GM12878 (cell line): Measurements from ENCODE around the gene FLRT1. TPM values are rescaled to one million over a fixed set of nuclear protein-coding genes. Genes with fewer than 3 reads are reported as not detected.

ENCODE experiments used
- ATAC-seq: fragments of 200-7000 bp; cut with Tn5 transposase; 3 replicates; pipeline ENCODE4 v1.9.1; 2020; ENCODE audit warnings: mild to moderate bottlenecking, moderate library complexity
- BruUV-seq: library from RNA; stranded (reverse); fragments of 400-500 nt; replicated peaks from 2 replicates; lab custom pipeline; 2021; lab: Mats Ljungman, UMichigan
- CTCF ChIA-PET: fragments of 300-600 bp; sonication (Branson Sonifier 250); formaldehyde crosslinking; extraction: SDS; loops from one replicate; lab custom pipeline; 2021; ENCODE audit warnings: inconsistent platforms; lab: Yijun Ruan, JAX
- POLR2A ChIA-PET: fragments of 350-600 bp; formaldehyde crosslinking; extraction: SDS; loops from one replicate; lab custom pipeline; 2021; ENCODE audit warnings: inconsistent platforms; lab: Charles Lee
- RAD21 ChIA-PET: fragments of 300-600 bp; sonication (Branson Sonifier 250); formaldehyde crosslinking; loops from one replicate; lab custom pipeline; 2023; ENCODE audit warnings: antibody characterized with exemption; ENCODE audit not compliant: unreplicated experiment; lab: Charles Lee
- SMC1A ChIA-PET: fragments of 300-600 bp; sonication (Branson Sonifier 250); formaldehyde crosslinking; loops from one replicate; lab custom pipeline; 2023; ENCODE audit not compliant: unreplicated experiment, uncharacterized antibody; lab: Charles Lee
- DNase-seq: peaks from one replicate; pipeline ENCODE4 v3.0.0-alpha.2; 2011; ENCODE audit warnings: low read depth, low spot score
- FAIRE-seq: peaks from 3 replicates; lab custom pipeline; 2011; peaks lifted over from hg19 to GRCh38; lab: Jason Lieb, UNC
- H2AFZ ChIP-seq: 2 replicates; pipeline ENCODE4 v1.6.0; 2011; ENCODE audit warnings: low read depth, low read length, control low read depth; ENCODE audit not compliant: control insufficient read depth
- H3K27ac ChIP-seq: 2 replicates; pipeline ENCODE4 v1.5.1; 2011; ENCODE audit warnings: control low read depth; ENCODE audit not compliant: control insufficient read depth, insufficient read depth
- H3K27me3 ChIP-seq, 2 experiments: replicated peaks in 1 of 2; 2 replicates each; pipeline versions ENCODE4 v1.6.0 to v1.6.1; 2011; ENCODE audit warnings: low read length in 1 of 2; ENCODE audit not compliant: control insufficient read depth in 2 of 2, insufficient read depth in 2 of 2
- H3K36me3 ChIP-seq, 2 experiments: 2 replicates each; pipeline ENCODE4 v1.5.1; 2011; ENCODE audit warnings: low read length in 1 of 2; ENCODE audit not compliant: control insufficient read depth in 2 of 2, insufficient read depth in 2 of 2
- H3K4me1 ChIP-seq: 2 replicates; pipeline ENCODE4 v1.6.1; 2011; ENCODE audit warnings: mild to moderate bottlenecking, low read length, moderate library complexity, mixed read lengths; ENCODE audit not compliant: control insufficient read depth, insufficient read depth
- H3K4me2 ChIP-seq: 2 replicates; pipeline ENCODE4 v1.6.0; 2011; ENCODE audit warnings: control low read depth; ENCODE audit not compliant: control insufficient read depth, insufficient read depth
- H3K4me3 ChIP-seq: fragments of 200-600 bp; sonication (generic); 2 replicates; pipeline ENCODE4 v1.5.1; 2016
- H3K79me2 ChIP-seq: 2 replicates; pipeline ENCODE4 v1.6.0; 2011; ENCODE audit warnings: low read length; ENCODE audit not compliant: control insufficient read depth, insufficient read depth
- H3K9ac ChIP-seq: 2 replicates; pipeline ENCODE4 v1.8.0; 2011; ENCODE audit warnings: low read length, control low read depth, mixed read lengths; ENCODE audit not compliant: control insufficient read depth, insufficient read depth
- H3K9me3 ChIP-seq: replicated peaks from 3 replicates; pipeline ENCODE4 v1.5.1; 2011; ENCODE audit warnings: mild to moderate bottlenecking, low read length; ENCODE audit not compliant: control insufficient read depth, insufficient read depth
- H4K20me1 ChIP-seq: 2 replicates; pipeline ENCODE4 v1.6.0; 2011; ENCODE audit not compliant: control insufficient read depth, insufficient read depth
- CHD2 ChIP-seq: IDR thresholded peaks from 2 replicates; pipeline ENCODE4 v1.6.1; 2011; ENCODE audit warnings: low read depth, low read length, improper control_type of control experiment, borderline replicate concordance
- IRF4 ChIP-seq: IDR thresholded peaks from 2 replicates; pipeline ENCODE4 v1.6.1; 2011; ENCODE audit warnings: low read depth, low read length
- MEF2B ChIP-seq: fragments of 450-650 bp; IDR thresholded peaks from 2 replicates; pipeline ENCODE4 v1.6.1; 2018; ENCODE audit warnings: mild to moderate bottlenecking, moderate library complexity; ENCODE audit not compliant: partially characterized antibody, poor library complexity, severe bottlenecking
- NFXL1 ChIP-seq: fragments of 450-650 bp; IDR thresholded peaks from 2 replicates; pipeline ENCODE4 v1.6.1; 2017; ENCODE audit warnings: antibody characterized with exemption, mild to moderate bottlenecking, borderline replicate concordance
- PAX5 ChIP-seq: IDR thresholded peaks from 2 replicates; pipeline ENCODE4 v1.6.1; 2011; ENCODE audit warnings: low read depth, low read length, borderline replicate concordance
- PKNOX1 ChIP-seq: fragments of 450-650 bp; IDR thresholded peaks from 2 replicates; pipeline ENCODE4 v1.6.1; 2016; ENCODE audit warnings: mild to moderate bottlenecking
- SMARCA5 ChIP-seq: fragments of 450-650 bp; IDR thresholded peaks from 2 replicates; pipeline ENCODE4 v1.6.1; 2017; ENCODE audit warnings: mild to moderate bottlenecking
- STAT3 ChIP-seq: IDR thresholded peaks from 2 replicates; pipeline ENCODE4 v1.6.1; 2011; ENCODE audit warnings: low read depth, low read length, improper control_type of control experiment
- SUZ12 ChIP-seq: fragments of 200-600 bp; sonication (generic); IDR thresholded peaks from one replicate; pipeline ENCODE4 v1.6.1; 2018; ENCODE audit warnings: antibody characterized with exemption, mild to moderate bottlenecking; ENCODE audit not compliant: unreplicated experiment
- ZBTB4 ChIP-seq: fragments of 450-650 bp; formaldehyde crosslinking; IDR thresholded peaks from 2 replicates; pipeline ENCODE4 v1.4.0; 2022; ENCODE audit warnings: mild to moderate bottlenecking, moderate library complexity
- ZNF24 ChIP-seq: fragments of 450-650 bp; IDR thresholded peaks from 2 replicates; pipeline ENCODE4 v1.6.1; 2017; ENCODE audit warnings: antibody characterized with exemption, mild to moderate bottlenecking
- ZNF274 ChIP-seq: IDR thresholded peaks from one replicate; pipeline ENCODE4 v1.8.0; 2011; ENCODE audit not compliant: insufficient read length, insufficient read depth
- ZSCAN29 ChIP-seq: fragments of 450-650 bp; IDR thresholded peaks from 2 replicates; pipeline ENCODE4 v1.6.1; 2017; ENCODE audit warnings: mild to moderate bottlenecking, moderate library complexity
- WGBS: methylation state at CpG from one replicate; pipeline ENCODE4 v1.1.6; 2016; ENCODE audit warnings: low lambda C conversion rate; ENCODE audit not compliant: insufficient replicate concordance, insufficient coverage; ENCODE audit errors: missing lambda C conversion rate; 5-methylcytosine and 5-hydroxymethylcytosine counted together
- in situ Hi-C: fragments of 300-500 bp; cut with MboI; formaldehyde crosslinking; loops from 9 replicates; pipeline ENCODE4 v1.14.3; 2018; ENCODE audit warnings: mixed read lengths
- intact Hi-C: fragments of 100-400 bp; cut with micrococcal nuclease; formaldehyde crosslinking; loops from one replicate; pipeline ENCODE4 v1.14.2; 2022; ENCODE audit not compliant: unreplicated experiment
- polyA plus RNA-seq, 11 experiments: library from polyadenylated mRNA; depleted of rRNA in 4 of 11; unstranded in 6 of 11; stranded (reverse) in 5 of 11; fragments of >200 nt; fragmentation: Nextera tagmentation in 4 of 11; fragmentation: Illumina TruSeq in 1 of 11; extraction: Ambion mirVana in 4 of 11; extraction: Trizol in 1 of 11; gene quantifications; 1 replicate in 1 of 11; 2 replicates in 10 of 11; pipeline versions ENCODE4 v1.2.1 to v1.2.3, GENCODE V29; 2011 to 2016; ENCODE audit warnings: inconsistent platforms in 2 of 11, missing spikeins in 2 of 11, low read depth in 1 of 11
- total RNA-seq, 4 experiments: library from RNA; depleted of rRNA in 3 of 4; stranded (reverse); fragments of >200 nt in 3 of 4; fragmentation: Illumina TruSeq in 1 of 4; extraction: Trizol in 1 of 4; gene quantifications; 2 replicates each; pipeline versions ENCODE4 v1.2.1 to v1.2.3, GENCODE V29; 2013 to 2021

The FLRT1 gene
- total and polyA plus RNA-seq, 10 of the 15 experiments (the other 5 are each of a cell fraction or from before 2014, with no cell fraction given) = 0.10 to 0.12 TPM; not detected in 8

GRCh38 chr11:64028398-64029115 is 7.2 kb upstream of the FLRT1 start:
- Histone ChIP-seq H3K4me3 (no peak overlapping the region), H3K79me2 (no peaks in the 10 kb centered on the region), H3K36me3 (no peaks in the 10 kb centered on the region), H2AFZ (no peak overlapping the region), H3K9me3 (no peaks in the 10 kb centered on the region), H3K27me3 (peaks cover 0 to 2% of the 10 kb centered on the region in 2 experiments; a peak in 2 of 4 replicates), H3K27ac (no peak overlapping the region), H4K20me1 (no peaks in the 10 kb centered on the region), H3K4me1 (no peaks in the 10 kb centered on the region), H3K9ac (no peak overlapping the region), H3K4me2 (no peak overlapping the region)
- ChIA-PET CTCF (no interaction called here), RAD21 (no interaction called here), SMC1A (interaction anchor here (0.6 kb wide), 1 partner anchor 34 kb away, joined by 3 read pairs; no protein-coding TSS in a partner anchor), POLR2A (interaction anchor here (0.5 kb wide), 1 partner anchor 366 kb away, joined by 3 read pairs; no protein-coding TSS in a partner anchor)
- no TSS peak for BruUV-seq
- WGBS = 13% methylated on average over 7 of the region's 22 CpGs
- DNase-seq = no peak
- intact Hi-C loops (no loop called here), in situ Hi-C loops (no loop called here)
- no peak for FAIRE-seq
- ATAC-seq = peak; percentile 37; the same call in 2 of the 3 replicates
- TF ChIP-seq NFXL1 (0 out of 2 replicates have a peak, but pooled peaks have one; percentile 32), STAT3 (no peak), ZNF24 (no peak), PKNOX1 (no peak), ZSCAN29 (no peak)

- Histone ChIP-seq H3K36me3 (no peaks in the 10 kb centered on the region), H3K4me3 (no peak overlapping the region), H3K79me2 (no peaks in the 10 kb centered on the region), H3K27me3 (peaks cover 0 to 4% of the 10 kb centered on the region in 2 experiments; a peak in 3 of 4 replicates), H3K9me3 (no peaks in the 10 kb centered on the region), H3K4me1 (no peaks in the 10 kb centered on the region), H4K20me1 (no peaks in the 10 kb centered on the region), H2AFZ (no peak overlapping the region), H3K4me2 (no peak overlapping the region), H3K9ac (no peak overlapping the region), H3K27ac (no peak overlapping the region)
- BruUV-seq = no TSS peak
- ChIA-PET CTCF (no interaction called here), SMC1A (no interaction called here), POLR2A (no interaction called here), RAD21 (interaction anchor here (0.7 kb wide), 1 partner anchor 1101 kb away, joined by 4 read pairs; no protein-coding TSS in a partner anchor)
- no peak for DNase-seq
- FAIRE-seq = no peak
- in situ Hi-C loops (no loop called here), intact Hi-C loops (no loop called here)
- WGBS = 24% methylated on average over 7 of the region's 8 CpGs
- ATAC-seq = no peak
- no peak for TF ChIP-seq MEF2B
- no peak for TF ChIP-seq CHD2
- TF ChIP-seq IRF4 = no peak
- no peak for TF ChIP-seq ZNF274
- TF ChIP-seq ZBTB4 (CRISPR knock-in tag) = no peak
- TF ChIP-seq SUZ12 = no peak
- TF ChIP-seq SMARCA5 = no peak
- no peak for TF ChIP-seq ZSCAN29
- no peak for TF ChIP-seq PAX5
Observed at GRCh38 chr11:64029773-64030172, 6.0 kb upstream of the FLRT1 start.
